Activated naive CD4-positive, alpha-beta T cell treated with anti-CD3 and anti-CD28 coated beads, Interleukin-2, amount 50 U/mL, for 24 hours (primary cell): Measurements from ENCODE around the gene FGF5.
"Not testable (repeated sequence)": the region's sequence is repeated elsewhere in the genome, so short reads cannot be mapped to it uniquely, and the experiment has no call there.

Experiments used
- H3K27ac Mint-ChIP-seq: one replicate; pipeline ENCODE4 v1.8.0; 2021; ENCODE audit warnings: mild to moderate bottlenecking, mixed read lengths
- H3K27me3 Mint-ChIP-seq: one replicate; pipeline ENCODE4 v1.8.0; 2021; ENCODE audit warnings: mixed read lengths
- H3K36me3 Mint-ChIP-seq: one replicate; pipeline ENCODE4 v1.8.0; 2021; ENCODE audit warnings: mixed read lengths
- H3K4me1 Mint-ChIP-seq: one replicate; pipeline ENCODE4 v1.8.0; 2021; ENCODE audit warnings: mixed read lengths
- H3K4me3 Mint-ChIP-seq: one replicate; pipeline ENCODE4 v1.8.0; 2021; ENCODE audit warnings: mild to moderate bottlenecking, mixed read lengths
- H3K9me3 Mint-ChIP-seq: one replicate; pipeline ENCODE4 v1.8.0; 2021; ENCODE audit warnings: mixed read lengths

FGF5 gene

GRCh38 chr4:80243274-80244018, 23.0 kb upstream of the FGF5 start:
- Mint-ChIP-seq H3K36me3 (no peaks in the 10 kb centered on the region), H3K27me3 (peaks cover 2% of the 10 kb centered on the region), H3K4me1 (no peaks in the 10 kb centered on the region), H3K9me3 (no peaks in the 10 kb centered on the region), H3K4me3 (no peak overlapping the region), H3K27ac (no peak overlapping the region)

GRCh38 chr4:80247484-80247883, 19.0 kb upstream of the FGF5 start:
- not testable (repeated sequence) for H3K9me3 Mint-ChIP-seq, H3K27me3 Mint-ChIP-seq

GRCh38 chr4:80249144-80249543, 17.3 kb upstream of the FGF5 start:
- H3K36me3 Mint-ChIP-seq = no peaks in the 10 kb centered on the region
- H3K4me1 Mint-ChIP-seq = no peaks in the 10 kb centered on the region
- H3K4me3 Mint-ChIP-seq = no peak overlapping the region
- H3K9me3 Mint-ChIP-seq = no peaks in the 10 kb centered on the region
- H3K27ac Mint-ChIP-seq = no peak overlapping the region
- peaks cover 6% of the 10 kb centered on the region for H3K27me3 Mint-ChIP-seq

More at GRCh38 chr4:80247484-80247883, 19.0 kb upstream of the FGF5 start:
- not testable (repeated sequence) for H3K36me3 Mint-ChIP-seq, H3K4me1 Mint-ChIP-seq, H3K4me3 Mint-ChIP-seq, H3K27ac Mint-ChIP-seq

GRCh38 chr4:80252427-80252826, 14.0 kb upstream of the FGF5 start:
- Mint-ChIP-seq H3K4me3 (no peak overlapping the region), H3K4me1 (no peaks in the 10 kb centered on the region), H3K27ac (no peak overlapping the region), H3K36me3 (no peaks in the 10 kb centered on the region), H3K27me3 (peaks cover 11% of the 10 kb centered on the region), H3K9me3 (no peaks in the 10 kb centered on the region)

- Mint-ChIP-seq H3K4me3 (no peak overlapping the region), H3K27me3 (peaks cover 15% of the 10 kb centered on the region), H3K36me3 (no peaks in the 10 kb centered on the region), H3K27ac (no peak overlapping the region), H3K9me3 (no peaks in the 10 kb centered on the region), H3K4me1 (no peaks in the 10 kb centered on the region)
Measured at GRCh38 chr4:80252953-80253352, 13.5 kb upstream of the FGF5 start.

GRCh38 chr4:80253510-80253909, 13.0 kb upstream of the FGF5 start:
- Mint-ChIP-seq H3K9me3 (no peaks in the 10 kb centered on the region), H3K4me3 (no peak overlapping the region), H3K36me3 (no peaks in the 10 kb centered on the region), H3K27me3 (peaks cover 16% of the 10 kb centered on the region), H3K27ac (no peak overlapping the region), H3K4me1 (no peaks in the 10 kb centered on the region)

- no peak overlapping the region for H3K4me3 Mint-ChIP-seq
- no peak overlapping the region for H3K27ac Mint-ChIP-seq
- H3K27me3 Mint-ChIP-seq = peaks cover 14% of the 10 kb centered on the region
- no peaks in the 10 kb centered on the region for H3K4me1 Mint-ChIP-seq
- H3K9me3 Mint-ChIP-seq = no peaks in the 10 kb centered on the region
- H3K36me3 Mint-ChIP-seq = no peaks in the 10 kb centered on the region
Measured at GRCh38 chr4:80254114-80254513, 12.3 kb upstream of the FGF5 start.

- no peaks in the 10 kb centered on the region for H3K9me3 Mint-ChIP-seq
- no peak overlapping the region for H3K4me3 Mint-ChIP-seq
- peaks cover 15% of the 10 kb centered on the region for H3K27me3 Mint-ChIP-seq
- H3K36me3 Mint-ChIP-seq = no peaks in the 10 kb centered on the region
- H3K4me1 Mint-ChIP-seq = no peaks in the 10 kb centered on the region
- H3K27ac Mint-ChIP-seq = no peak overlapping the region
Measured at GRCh38 chr4:80255329-80256095, 11.0 kb upstream of the FGF5 start.

GRCh38 chr4:80257851-80258250, 8.6 kb upstream of the FGF5 start:
- Mint-ChIP-seq H3K27ac (no peak overlapping the region), H3K27me3 (peaks cover 16% of the 10 kb centered on the region), H3K4me1 (no peaks in the 10 kb centered on the region), H3K36me3 (no peaks in the 10 kb centered on the region), H3K4me3 (no peak overlapping the region), H3K9me3 (no peaks in the 10 kb centered on the region)

GRCh38 chr4:80259012-80259411, 7.5 kb upstream of the FGF5 start:
- Mint-ChIP-seq H3K36me3 (no peaks in the 10 kb centered on the region), H3K4me1 (no peaks in the 10 kb centered on the region), H3K4me3 (no peak overlapping the region), H3K27me3 (peaks cover 25% of the 10 kb centered on the region), H3K9me3 (no peaks in the 10 kb centered on the region), H3K27ac (no peak overlapping the region)

GRCh38 chr4:80259817-80260216, 6.6 kb upstream of the FGF5 start:
- Mint-ChIP-seq H3K4me3 (no peak overlapping the region), H3K9me3 (no peaks in the 10 kb centered on the region), H3K4me1 (no peaks in the 10 kb centered on the region), H3K27ac (no peak overlapping the region), H3K36me3 (no peaks in the 10 kb centered on the region), H3K27me3 (peaks cover 33% of the 10 kb centered on the region)

GRCh38 chr4:80261989-80262600, 4.4 kb upstream of the FGF5 start:
- Mint-ChIP-seq H3K9me3 (no peaks in the 10 kb centered on the region), H3K27ac (no peak overlapping the region), H3K36me3 (no peaks in the 10 kb centered on the region), H3K4me3 (no peak overlapping the region), H3K4me1 (peaks cover 15% of the 10 kb centered on the region), H3K27me3 (peaks cover 43% of the 10 kb centered on the region)

GRCh38 chr4:80263541-80264351, 2.7 kb upstream of the FGF5 start:
- no peaks in the 10 kb centered on the region for H3K9me3 Mint-ChIP-seq
- peaks cover 50% of the 10 kb centered on the region for H3K27me3 Mint-ChIP-seq
- no peak overlapping the region for H3K27ac Mint-ChIP-seq
- no peaks in the 10 kb centered on the region for H3K36me3 Mint-ChIP-seq
- peaks cover 30% of the 10 kb centered on the region for H3K4me1 Mint-ChIP-seq
- no peak overlapping the region for H3K4me3 Mint-ChIP-seq

- peaks cover 54% of the 10 kb centered on the region for H3K27me3 Mint-ChIP-seq
- no peak overlapping the region for H3K4me3 Mint-ChIP-seq
- H3K36me3 Mint-ChIP-seq = no peaks in the 10 kb centered on the region
- H3K4me1 Mint-ChIP-seq = peaks cover 31% of the 10 kb centered on the region
- no peak overlapping the region for H3K27ac Mint-ChIP-seq
- no peaks in the 10 kb centered on the region for H3K9me3 Mint-ChIP-seq
Measured at GRCh38 chr4:80264352-80264647, 2.2 kb upstream of the FGF5 start.

- Mint-ChIP-seq H3K4me3 (no peak overlapping the region), H3K9me3 (no peaks in the 10 kb centered on the region), H3K27ac (no peak overlapping the region), H3K4me1 (peaks cover 31% of the 10 kb centered on the region), H3K27me3 (peaks cover 56% of the 10 kb centered on the region), H3K36me3 (no peaks in the 10 kb centered on the region)
Measured at GRCh38 chr4:80264825-80265224, 1.6 kb upstream of the FGF5 start.
